Neural progenitor cell (in vitro differentiated cells): ENCODE measurements around the gene PRKD1. TPM values are rescaled to one million over a fixed set of nuclear protein-coding genes. Genes with fewer than 3 reads are reported as not detected.
"Not testable (repeated sequence)": the region's sequence is repeated elsewhere in the genome, so short reads cannot be mapped to it uniquely, and the experiment has no call there.

Source experiments
- DNase-seq: peaks from one replicate; pipeline ENCODE4 v3.0.0-alpha.2; 2016; ENCODE audit warnings: low spot score
- H2AFZ ChIP-seq: fragments of 200-600 bp; sonication (generic); replicated peaks from 2 replicates; pipeline ENCODE4 v1.6.1; 2016; ENCODE audit warnings: antibody characterized with exemption
- H3F3A ChIP-seq: fragments of 200-600 bp; sonication (generic); 2 replicates; pipeline ENCODE4 v1.6.1; 2016; ENCODE audit warnings: antibody characterized with exemption, low read depth
- H3K27ac ChIP-seq: fragments of 200-600 bp; sonication (generic); 2 replicates; pipeline ENCODE4 v1.5.1; 2016; ENCODE audit warnings: mild to moderate bottlenecking
- H3K27me3 ChIP-seq: fragments of 200-600 bp; sonication (generic); 2 replicates; pipeline ENCODE4 v1.6.1; 2016; ENCODE audit warnings: mild to moderate bottlenecking, moderate library complexity
- H3K36me3 ChIP-seq: fragments of 200-600 bp; sonication (generic); 2 replicates; pipeline ENCODE4 v1.5.1; 2016
- H3K4me1 ChIP-seq: fragments of 200-600 bp; sonication (generic); 2 replicates; pipeline ENCODE4 v1.6.1; 2016; ENCODE audit warnings: mixed run types
- H3K4me2 ChIP-seq: fragments of 200-600 bp; sonication (generic); 2 replicates; pipeline ENCODE4 v1.6.1; 2016
- H3K4me3 ChIP-seq: fragments of 200-600 bp; sonication (generic); 2 replicates; pipeline ENCODE4 v1.5.1; 2016
- H3K79me2 ChIP-seq: fragments of 200-600 bp; sonication (generic); 2 replicates; pipeline ENCODE4 v1.6.1; 2016; ENCODE audit warnings: low read depth
- H3K9ac ChIP-seq: fragments of 200-600 bp; sonication (generic); 2 replicates; pipeline ENCODE4 v1.6.1; 2016
- H3K9me3 ChIP-seq: fragments of 200-600 bp; sonication (generic); 2 replicates; pipeline ENCODE4 v1.5.1; 2016; ENCODE audit warnings: low read depth
- H4K20me1 ChIP-seq: fragments of 200-600 bp; sonication (generic); 2 replicates; pipeline ENCODE4 v1.6.1; 2016; ENCODE audit warnings: low read depth
- H3K27ac Mint-ChIP-seq: 3 replicates; pipeline ENCODE4 v1.8.0; 2021; ENCODE audit warnings: mixed read lengths
- H3K27me3 Mint-ChIP-seq: 2 replicates; pipeline ENCODE4 v1.8.0; 2022; ENCODE audit warnings: low read depth, mild to moderate bottlenecking, inconsistent platforms, moderate library complexity, mixed read lengths; ENCODE audit not compliant: insufficient read depth
- H3K36me3 Mint-ChIP-seq: 3 replicates; pipeline ENCODE4 v1.8.0; 2021; ENCODE audit warnings: mixed read lengths
- H3K4me1 Mint-ChIP-seq: 3 replicates; pipeline ENCODE4 v1.8.0; 2021; ENCODE audit warnings: mixed read lengths
- H3K4me3 Mint-ChIP-seq: 3 replicates; pipeline ENCODE4 v1.8.0; 2021; ENCODE audit warnings: mild to moderate bottlenecking, moderate library complexity, mixed read lengths
- H3K9me3 Mint-ChIP-seq: 3 replicates; pipeline ENCODE4 v1.8.0; 2020; ENCODE audit warnings: mixed read lengths
- CTCF ChIP-seq: fragments of 200-600 bp; sonication (generic); IDR thresholded peaks from 2 replicates; pipeline ENCODE4 v1.5.1; 2017; ENCODE audit warnings: antibody characterized with exemption, mild to moderate bottlenecking
- EZH2 ChIP-seq: fragments of 200-600 bp; sonication (generic); IDR thresholded peaks from 2 replicates; pipeline ENCODE4 v1.6.1; 2017; ENCODE audit warnings: antibody characterized with exemption, mild to moderate bottlenecking, moderate library complexity
- EZH2phosphoT487 ChIP-seq: fragments of 200-600 bp; sonication (generic); IDR thresholded peaks from 2 replicates; pipeline ENCODE4 v1.6.1; 2017; ENCODE audit warnings: antibody characterized with exemption
- total RNA-seq: library from RNA; depleted of rRNA; stranded (reverse); fragments of >200 nt; gene quantifications from 2 replicates; pipeline ENCODE4 v1.2.3, GENCODE V29; 2015; ENCODE audit warnings: low replicate concordance

The PRKD1 gene
- total RNA-seq, 1 donor from 2014 or later = 8.7 TPM

- no peak overlapping the region for H2AFZ ChIP-seq
- H3K4me2 ChIP-seq = no peak overlapping the region
- H3K4me1 ChIP-seq = no peaks in the 10 kb centered on the region
- Mint-ChIP-seq H3K4me3 (no peak overlapping the region), H3K27ac (peak overlapping the region; percentile 10), H3K9me3 (peaks cover under 1% of the 10 kb centered on the region), H3K4me1 (peaks cover 19% of the 10 kb centered on the region), H3K36me3 (no peaks in the 10 kb centered on the region), H3K27me3 (peaks cover 6% of the 10 kb centered on the region)
- no peaks in the 10 kb centered on the region for H3K27me3 ChIP-seq
- H4K20me1 ChIP-seq = no peaks in the 10 kb centered on the region
- DNase-seq = no peak
- TF ChIP-seq CTCF (no peak), EZH2 (no peak), EZH2phosphoT487 (no peak)
- H3F3A ChIP-seq = no peaks in the 10 kb centered on the region
- H3K9ac ChIP-seq = no peak overlapping the region
- no peaks in the 10 kb centered on the region for H3K36me3 ChIP-seq
- H3K9me3 ChIP-seq = no peaks in the 10 kb centered on the region
- H3K27ac ChIP-seq = no peak overlapping the region
- H3K4me3 ChIP-seq = no peak overlapping the region
- no peaks in the 10 kb centered on the region for H3K79me2 ChIP-seq
Measured at GRCh38 chr14:29846339-29847055, 81.2 kb downstream of the PRKD1 start.

GRCh38 chr14:29843981-29844380, 83.7 kb downstream of the PRKD1 start:
- Mint-ChIP-seq H3K27ac (no peak overlapping the region), H3K4me3 (no peak overlapping the region), H3K36me3 (peaks cover 11% of the 10 kb centered on the region), H3K9me3 (peaks cover 24% of the 10 kb centered on the region), H3K27me3 (peaks cover 9% of the 10 kb centered on the region), H3K4me1 (peaks cover 19% of the 10 kb centered on the region)
- Histone ChIP-seq H3K9ac (no peak overlapping the region), H3K79me2 (no peaks in the 10 kb centered on the region), H2AFZ (no peak overlapping the region), H3K9me3 (peaks cover 13% of the 10 kb centered on the region), H3K27ac (no peak overlapping the region), H3F3A (no peaks in the 10 kb centered on the region), H3K36me3 (no peaks in the 10 kb centered on the region), H3K4me3 (no peak overlapping the region), H3K4me2 (no peak overlapping the region), H3K27me3 (no peaks in the 10 kb centered on the region), H4K20me1 (no peaks in the 10 kb centered on the region), H3K4me1 (no peaks in the 10 kb centered on the region)
- TF ChIP-seq CTCF = no peak
- no peak for TF ChIP-seq EZH2
- no peak for TF ChIP-seq EZH2phosphoT487
- DNase-seq = no peak

- peaks cover 32% of the 10 kb centered on the region for H3K9me3 Mint-ChIP-seq
- Histone ChIP-seq H3K27ac (no peak overlapping the region), H2AFZ (no peak overlapping the region), H3K9ac (no peak overlapping the region), H3K4me1 (no peaks in the 10 kb centered on the region), H3K36me3 (no peaks in the 10 kb centered on the region), H3K27me3 (no peaks in the 10 kb centered on the region), H3K79me2 (no peaks in the 10 kb centered on the region), H3F3A (no peaks in the 10 kb centered on the region), H4K20me1 (no peaks in the 10 kb centered on the region), H3K9me3 (peaks cover 13% of the 10 kb centered on the region), H3K4me3 (no peak overlapping the region), H3K4me2 (no peak overlapping the region)
- peaks cover 6% of the 10 kb centered on the region for H3K27me3 Mint-ChIP-seq
- H3K27ac Mint-ChIP-seq = no peak overlapping the region
- H3K4me3 Mint-ChIP-seq = no peak overlapping the region
- no peak for DNase-seq
- H3K4me1 Mint-ChIP-seq = peaks cover 13% of the 10 kb centered on the region
- peaks cover 14% of the 10 kb centered on the region for H3K36me3 Mint-ChIP-seq
- TF ChIP-seq EZH2 = no peak
- no peak for TF ChIP-seq EZH2phosphoT487
- TF ChIP-seq CTCF = no peak
Measured at GRCh38 chr14:29842228-29842627, 85.4 kb downstream of the PRKD1 start.

- not testable (repeated sequence) for H3K27me3 Mint-ChIP-seq, H3K4me3 ChIP-seq, H3K4me1 Mint-ChIP-seq, H3F3A ChIP-seq, H3K27ac ChIP-seq, H3K79me2 ChIP-seq, H3K27ac Mint-ChIP-seq, H3K4me2 ChIP-seq, H4K20me1 ChIP-seq, H3K4me1 ChIP-seq, H2AFZ ChIP-seq, H3K36me3 ChIP-seq, H3K9ac ChIP-seq, H3K27me3 ChIP-seq, H3K4me3 Mint-ChIP-seq, DNase-seq
- Mint-ChIP-seq H3K36me3 (peaks cover 14% of the 10 kb centered on the region), H3K9me3 (peaks cover 32% of the 10 kb centered on the region)
- peaks cover 13% of the 10 kb centered on the region for H3K9me3 ChIP-seq
Measured at GRCh38 chr14:29840369-29840892, 87.2 kb downstream of the PRKD1 start.

- not testable (repeated sequence) for DNase-seq, H3K27me3 Mint-ChIP-seq, H3K4me3 Mint-ChIP-seq, H3K27ac Mint-ChIP-seq, H2AFZ ChIP-seq, H3K36me3 ChIP-seq, H3K27me3 ChIP-seq, H3K4me3 ChIP-seq, H3K27ac ChIP-seq, H3K4me1 ChIP-seq, H3K9ac ChIP-seq, H3K79me2 ChIP-seq, H3K4me1 Mint-ChIP-seq, H3F3A ChIP-seq, H4K20me1 ChIP-seq, H3K4me2 ChIP-seq
- H3K9me3 ChIP-seq = peaks cover 13% of the 10 kb centered on the region
- peaks cover 14% of the 10 kb centered on the region for H3K36me3 Mint-ChIP-seq
- peaks cover 32% of the 10 kb centered on the region for H3K9me3 Mint-ChIP-seq
Measured at GRCh38 chr14:29839691-29840090, 88.0 kb downstream of the PRKD1 start.
